Activated naive CD4-positive, alpha-beta T cell treated with anti-CD3 and anti-CD28 coated beads, Interleukin-2, amount 50 U/mL, for 72 hours (primary cell): Measurements from ENCODE around the gene TEC. TPM values are rescaled to one million over a fixed set of nuclear protein-coding genes. Genes with fewer than 3 reads are reported as not detected.
A peak's percentile ranks its signal among the peaks of the same experiment; 100 is the strongest.
"Not testable (repeated sequence)": the region's sequence is repeated elsewhere in the genome, so short reads cannot be mapped to it uniquely, and the experiment has no call there.

ENCODE experiments used
- ATAC-seq, 2 donors: fragments of 150-1000 bp; cut with Tn5 transposase; 2 replicates each; pipeline ENCODE4 v1.10.0; 2021; ENCODE audit warnings: mild to moderate bottlenecking in 2 of 2, moderate library complexity in 2 of 2
- DNase-seq, 2 donors: peaks; one replicate each; pipeline ENCODE4 v3.0.0; 2021 to 2022; ENCODE audit warnings: low spot score in 2 of 2
- H3K27ac Mint-ChIP-seq, 2 donors: one replicate each; pipeline ENCODE4 v1.8.0; 2022; ENCODE audit warnings: mild to moderate bottlenecking in 2 of 2, mixed read lengths in 2 of 2
- H3K36me3 Mint-ChIP-seq, 2 donors: one replicate each; pipeline ENCODE4 v1.8.0; 2022; ENCODE audit warnings: mixed read lengths in 2 of 2
- H3K9me3 Mint-ChIP-seq, 2 donors: one replicate each; pipeline ENCODE4 v1.8.0; 2022; ENCODE audit warnings: mixed read lengths in 2 of 2
- total RNA-seq, 2 donors: library from RNA; stranded (reverse); gene quantifications; one replicate each; pipeline ENCODE4 v1.2.3, GENCODE V29; 2022

The TEC gene
- 1 to 10 TPM; 4.3 to 8.3 TPM for total RNA-seq

DNA sequence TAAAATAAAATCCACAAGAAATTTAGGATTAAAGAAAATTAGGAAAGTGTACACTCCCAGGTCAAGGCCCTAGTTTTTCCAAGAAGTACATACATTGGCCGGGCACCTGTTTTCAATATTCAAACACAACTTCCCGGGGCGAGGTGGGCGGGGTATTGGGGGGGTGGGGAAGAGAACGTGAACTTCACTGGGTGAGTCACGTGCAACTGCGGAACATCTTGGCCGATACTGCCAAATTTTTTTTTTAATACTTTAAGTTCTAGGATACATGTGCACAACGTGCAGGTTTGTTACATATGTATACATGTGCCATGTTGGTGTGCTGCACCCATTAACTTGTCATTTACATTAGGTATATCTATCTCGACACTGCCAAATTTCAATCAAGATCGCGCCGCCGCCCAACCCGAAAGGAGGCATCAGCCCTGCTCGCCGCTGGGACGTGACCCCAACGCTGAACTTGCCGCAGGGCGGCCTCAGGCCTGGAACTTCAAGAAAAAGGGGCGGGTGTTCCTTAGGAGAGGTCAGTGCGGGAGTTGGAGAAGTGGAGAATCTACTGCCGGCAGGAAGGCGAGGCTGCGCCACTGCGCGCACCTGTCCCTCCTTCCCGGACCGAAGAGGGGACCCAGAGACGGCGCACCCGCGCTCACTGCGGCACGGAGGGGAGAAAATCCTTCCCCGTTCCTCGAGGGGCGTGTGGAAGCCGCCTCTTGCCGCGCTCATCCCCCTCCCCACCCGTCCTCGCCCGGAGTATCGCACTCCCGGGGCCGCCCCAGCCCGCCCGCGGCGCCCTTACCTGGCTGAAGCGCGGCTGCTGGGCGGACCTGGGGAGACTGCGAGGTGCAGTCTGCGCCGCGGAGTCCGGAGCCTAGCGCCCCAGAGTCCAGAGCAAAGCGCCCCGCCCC lies at the start of gene TEC:
Gene TEC (minus strand): TSS at position 883 of the 905 bp plus-strand sequence. CDS start 41,224 bp downstream, outside the sequence.
- Mint-ChIP-seq H3K36me3 (peaks cover 0 to 22% of the 10 kb centered on the region in 2 donors), H3K9me3 (peaks cover 0 to 5% of the 10 kb centered on the region in 2 donors), H3K27ac (peak within 1 kb of the TSS; percentile 86 to 89)
- ATAC-seq (peak; percentile 39 to 57), DNase-seq (peak; percentile 60 to 70)

DNA sequence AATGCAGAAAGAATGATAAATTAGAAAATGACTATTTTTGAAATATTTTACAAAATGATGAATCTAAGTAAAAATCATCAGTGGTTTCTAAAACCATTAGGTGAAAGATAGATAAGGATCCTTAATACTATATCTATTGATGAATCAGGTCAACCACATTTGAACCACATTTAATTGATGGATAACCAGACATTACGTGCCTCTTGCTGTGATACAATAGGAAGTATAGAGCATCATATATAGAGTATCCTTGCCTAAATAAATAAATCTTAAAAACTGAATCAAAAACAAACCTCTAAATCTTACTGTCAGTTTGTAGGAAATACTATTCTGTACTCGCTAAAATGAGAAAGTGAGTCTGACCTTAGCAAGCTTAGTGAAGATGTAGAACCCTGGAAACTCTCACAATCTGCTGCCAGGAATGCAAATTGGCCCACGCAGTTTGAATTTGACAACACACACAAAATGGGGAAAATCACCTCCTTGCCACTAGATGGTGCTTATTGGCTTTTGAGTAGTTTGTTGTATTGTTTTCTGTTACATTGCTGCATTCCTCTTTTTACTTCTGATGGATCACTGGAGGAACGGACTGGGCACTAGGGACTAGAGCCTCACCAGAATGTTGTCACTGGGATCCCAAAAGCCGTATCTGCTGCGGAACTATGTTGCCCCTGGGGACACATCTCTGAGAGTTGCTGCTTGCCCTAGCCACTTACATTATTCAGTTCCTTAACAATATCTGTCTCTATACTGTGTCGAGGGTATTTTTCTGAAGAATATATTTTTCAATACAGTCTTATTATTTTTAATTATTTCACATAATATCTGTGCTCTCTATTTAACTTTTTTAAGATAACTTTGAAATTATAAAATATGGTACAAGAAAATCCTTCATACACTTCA lies 46.3 kb upstream of the TEC start:
- H3K27ac Mint-ChIP-seq = no peak overlapping the region
- H3K36me3 Mint-ChIP-seq = peaks cover 0 to 4% of the 10 kb centered on the region in 2 donors
- ATAC-seq (peak; percentile 28 to 57), DNase-seq (peak in 1 of 2 donors; percentile 22)
- no peaks in the 10 kb centered on the region for H3K9me3 Mint-ChIP-seq

DNA sequence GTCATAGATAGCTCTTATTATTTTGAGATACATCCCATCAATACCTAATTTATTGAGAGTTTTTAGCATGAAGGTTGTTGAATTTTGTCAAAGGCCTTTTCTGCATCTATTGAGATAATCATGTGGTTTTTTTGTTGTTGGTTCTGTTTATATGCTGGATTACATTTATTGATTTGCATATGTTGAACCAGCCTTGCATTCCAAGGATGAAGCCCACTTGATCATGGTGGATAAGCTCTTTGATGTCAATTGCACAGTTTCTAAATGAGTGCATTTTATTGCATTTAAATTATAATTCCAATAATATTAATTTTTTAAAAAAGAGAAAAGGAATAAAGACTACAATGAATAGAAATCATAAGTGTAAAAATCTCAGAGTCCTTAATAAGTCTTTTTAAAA lies 45.1 kb upstream of the TEC start:
- H3K9me3 Mint-ChIP-seq, H3K27ac Mint-ChIP-seq, H3K36me3 Mint-ChIP-seq, DNase-seq, ATAC-seq: not testable (repeated sequence)

DNA sequence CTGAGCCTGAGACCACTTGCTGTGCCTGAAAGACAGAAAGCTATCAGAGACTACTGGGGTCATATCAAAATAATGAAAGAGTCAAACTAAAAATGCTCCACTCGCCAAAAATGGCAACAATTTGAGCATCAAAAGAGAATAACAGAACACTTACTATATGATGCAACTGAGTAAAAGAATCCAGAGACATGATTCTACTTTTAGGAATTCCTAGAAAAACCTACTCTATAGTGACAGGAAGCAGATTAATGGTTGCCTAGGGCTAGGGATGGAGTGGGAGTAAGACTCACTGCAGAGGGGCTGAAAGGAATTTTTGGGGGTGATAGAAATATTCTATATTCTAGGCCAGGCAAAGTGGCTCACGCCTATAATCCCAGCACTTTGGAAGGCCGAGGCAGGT lies 42.3 kb upstream of the TEC start:
- no peak overlapping the region for H3K27ac Mint-ChIP-seq
- H3K36me3 Mint-ChIP-seq = peaks cover 0 to 4% of the 10 kb centered on the region in 2 donors
- no peak for DNase-seq
- no peak for ATAC-seq
- no peaks in the 10 kb centered on the region for H3K9me3 Mint-ChIP-seq

DNA sequence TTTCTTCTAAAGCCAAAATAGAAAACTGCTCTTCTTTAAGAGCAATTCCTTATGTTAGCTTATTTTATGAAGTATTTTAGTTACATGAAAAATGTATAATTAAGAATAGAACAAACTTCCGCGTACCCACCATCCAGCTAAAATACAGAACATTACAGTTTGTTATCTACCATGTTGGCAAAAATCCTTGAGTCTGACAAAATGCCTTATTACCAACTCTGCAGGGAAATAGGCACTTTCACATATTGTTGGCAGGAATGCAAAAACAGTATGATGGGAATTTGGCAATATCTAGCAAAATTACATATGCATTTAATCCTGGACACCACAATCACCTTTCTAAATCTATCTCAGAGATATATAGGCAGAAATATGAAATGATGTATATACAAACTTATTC lies 39.3 kb upstream of the TEC start:
- Mint-ChIP-seq H3K9me3 (no peaks in the 10 kb centered on the region), H3K36me3 (no peaks in the 10 kb centered on the region), H3K27ac (no peak overlapping the region)
- no peak for ATAC-seq
- DNase-seq = no peak

DNA sequence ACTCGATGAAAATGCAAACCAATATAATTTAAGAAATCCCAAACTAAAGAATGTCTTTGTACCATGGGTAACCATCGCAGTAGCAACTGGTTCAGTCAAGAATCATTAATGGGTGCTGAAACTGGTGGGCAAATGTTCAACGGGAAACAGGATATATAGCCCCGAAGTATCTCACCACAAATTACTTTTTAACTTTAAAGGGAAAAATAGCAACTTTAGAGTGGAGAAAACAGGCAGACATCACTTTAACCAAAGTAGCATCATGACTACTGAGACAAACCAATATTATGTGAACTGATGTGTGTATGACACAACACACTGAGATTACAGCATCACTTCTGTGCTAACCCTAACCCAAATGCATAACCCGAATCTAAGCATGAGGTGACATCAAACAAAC lies 37.9 kb upstream of the TEC start:
- Mint-ChIP-seq H3K36me3 (no peaks in the 10 kb centered on the region), H3K27ac (no peak overlapping the region), H3K9me3 (no peaks in the 10 kb centered on the region)
- ATAC-seq = no peak
- no peak for DNase-seq

DNA sequence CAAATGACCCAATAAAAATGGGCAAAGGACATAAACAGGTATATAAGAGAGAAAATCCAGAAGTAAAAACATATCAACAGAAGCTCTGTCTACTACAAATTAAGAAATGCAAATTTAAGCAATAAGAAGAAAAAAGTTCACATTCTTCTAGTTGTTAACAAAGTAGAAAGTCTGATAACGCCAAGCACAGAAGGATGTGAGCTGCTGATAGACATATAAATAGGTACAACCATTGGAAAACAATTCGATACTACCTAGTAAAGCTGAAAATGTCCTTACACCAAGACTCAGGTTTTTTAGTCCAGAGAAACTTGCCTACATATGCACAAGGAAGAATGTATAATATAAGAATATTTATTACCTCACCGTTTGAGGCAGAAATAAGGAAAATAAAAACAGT lies 35.9 kb upstream of the TEC start:
- H3K9me3 Mint-ChIP-seq = no peaks in the 10 kb centered on the region
- ATAC-seq (no peak), DNase-seq (no peak)
- H3K27ac Mint-ChIP-seq = no peak overlapping the region
- H3K36me3 Mint-ChIP-seq = no peaks in the 10 kb centered on the region

DNA sequence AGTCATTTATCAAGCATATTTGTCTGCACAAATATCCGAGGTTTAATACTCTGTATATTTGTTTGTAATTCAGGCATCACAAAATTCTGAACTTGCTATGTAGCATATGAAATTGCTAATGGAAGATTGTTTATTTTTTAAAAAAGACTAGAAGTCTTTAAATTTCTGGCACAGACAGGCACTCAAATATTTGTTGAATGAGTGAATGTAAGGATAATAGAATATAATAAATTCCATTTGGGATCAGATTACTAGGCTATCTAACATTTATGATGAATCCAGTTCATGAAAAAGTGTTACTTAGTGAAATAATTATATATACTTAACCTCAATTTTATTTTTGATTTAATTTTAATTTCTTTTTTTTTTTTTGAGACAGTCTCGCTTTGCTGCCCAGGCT lies 30.4 kb upstream of the TEC start:
- no peak overlapping the region for H3K27ac Mint-ChIP-seq
- no peaks in the 10 kb centered on the region for H3K36me3 Mint-ChIP-seq
- ATAC-seq (no peak), DNase-seq (no peak)
- H3K9me3 Mint-ChIP-seq = no peaks in the 10 kb centered on the region

DNA sequence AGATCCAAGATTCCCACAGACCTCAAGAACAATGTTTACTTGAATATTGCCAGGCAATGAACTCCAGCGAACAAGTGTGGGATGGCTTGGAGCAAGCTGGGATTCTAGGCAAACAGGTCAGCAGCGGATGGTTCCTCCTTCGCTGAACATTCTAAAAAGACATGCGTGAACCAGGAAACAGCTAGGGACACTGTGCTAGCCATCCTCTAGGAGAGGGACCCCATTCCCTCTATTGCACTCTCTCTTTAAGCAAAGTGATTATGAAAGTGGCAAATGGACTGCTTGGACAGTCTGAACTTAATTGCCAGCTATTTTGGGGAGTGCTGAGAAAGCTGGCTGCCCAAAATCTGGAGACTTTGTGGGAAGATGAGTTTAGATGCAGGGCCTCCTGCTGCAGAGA lies 29.9 kb upstream of the TEC start:
- Mint-ChIP-seq H3K36me3 (no peaks in the 10 kb centered on the region), H3K9me3 (no peaks in the 10 kb centered on the region), H3K27ac (no peak overlapping the region)
- no peak for DNase-seq
- ATAC-seq = no peak

DNA sequence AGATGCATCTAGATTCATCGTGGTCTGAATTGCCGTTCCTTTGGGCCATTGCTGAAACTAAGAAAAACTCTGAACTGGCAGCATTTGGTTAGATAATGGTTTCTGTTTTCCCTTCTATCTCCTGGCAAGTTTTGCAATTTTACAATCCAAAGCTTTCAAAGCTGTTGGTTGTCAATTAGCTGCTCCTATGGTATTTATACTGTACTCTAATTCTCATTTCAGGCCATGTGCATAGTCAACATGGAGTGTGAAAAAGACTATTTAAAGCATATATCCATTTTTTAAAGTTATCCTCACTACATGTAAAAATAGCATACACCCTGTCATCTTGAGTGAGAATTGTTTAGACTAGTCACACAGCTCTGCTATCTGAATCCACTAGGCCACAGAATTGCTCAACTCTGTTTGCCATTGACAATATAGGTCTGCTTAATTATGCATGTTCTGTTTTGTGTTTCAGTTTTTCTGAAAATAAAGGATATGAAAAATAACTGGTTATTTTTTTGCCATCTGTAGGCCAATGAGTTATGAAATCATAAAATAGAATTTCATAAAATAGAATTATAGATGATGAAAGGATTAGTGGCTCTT lies 27.7 kb upstream of the TEC start:
- Mint-ChIP-seq H3K27ac (no peak overlapping the region), H3K9me3 (no peaks in the 10 kb centered on the region), H3K36me3 (no peaks in the 10 kb centered on the region)
- ATAC-seq (no peak), DNase-seq (no peak)

DNA sequence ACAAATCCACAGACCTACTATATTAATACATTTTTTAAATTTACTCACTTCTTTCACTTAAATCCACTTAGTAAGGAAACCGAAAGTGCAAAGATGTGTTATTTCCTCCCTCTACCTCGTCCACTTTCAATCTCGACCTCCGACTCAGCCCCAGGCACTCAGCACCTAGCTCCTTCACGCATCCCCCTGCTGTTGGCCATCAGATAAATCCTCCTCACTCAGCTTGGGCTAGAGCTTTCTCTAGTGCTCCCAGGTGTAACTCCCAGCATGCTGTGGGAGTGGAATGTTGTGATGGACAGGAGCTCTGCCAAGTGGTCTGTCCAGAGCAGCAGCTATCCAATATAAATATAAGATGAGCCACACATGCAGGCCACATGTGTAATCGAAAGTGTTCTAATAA lies 26.7 kb upstream of the TEC start:
- Mint-ChIP-seq H3K36me3 (no peaks in the 10 kb centered on the region), H3K27ac (no peak overlapping the region), H3K9me3 (no peaks in the 10 kb centered on the region)
- DNase-seq = no peak
- ATAC-seq = peak in 1 of 2 donors; percentile 53

DNA sequence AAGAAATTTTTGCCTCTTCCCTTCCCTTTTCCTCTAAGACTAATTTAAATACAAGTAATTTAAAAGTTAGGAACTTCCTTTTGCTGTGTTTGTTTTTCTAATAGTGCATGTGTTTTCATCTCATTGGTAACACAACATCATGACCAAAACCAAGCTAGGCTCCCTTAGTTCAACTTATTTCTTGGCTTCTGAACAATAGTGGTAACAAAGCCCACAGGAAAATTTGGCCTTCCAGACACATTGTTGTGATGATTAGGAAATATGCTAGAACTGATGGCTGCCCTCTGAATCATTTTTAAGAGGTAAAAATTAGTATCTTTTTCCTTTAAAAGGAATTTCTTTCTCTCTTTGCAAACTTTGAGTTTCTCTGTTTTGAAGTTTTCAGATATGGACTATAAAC lies 25.5 kb upstream of the TEC start:
- Mint-ChIP-seq H3K9me3 (no peaks in the 10 kb centered on the region), H3K36me3 (no peaks in the 10 kb centered on the region), H3K27ac (no peak overlapping the region)
- no peak for DNase-seq
- ATAC-seq = no peak

DNA sequence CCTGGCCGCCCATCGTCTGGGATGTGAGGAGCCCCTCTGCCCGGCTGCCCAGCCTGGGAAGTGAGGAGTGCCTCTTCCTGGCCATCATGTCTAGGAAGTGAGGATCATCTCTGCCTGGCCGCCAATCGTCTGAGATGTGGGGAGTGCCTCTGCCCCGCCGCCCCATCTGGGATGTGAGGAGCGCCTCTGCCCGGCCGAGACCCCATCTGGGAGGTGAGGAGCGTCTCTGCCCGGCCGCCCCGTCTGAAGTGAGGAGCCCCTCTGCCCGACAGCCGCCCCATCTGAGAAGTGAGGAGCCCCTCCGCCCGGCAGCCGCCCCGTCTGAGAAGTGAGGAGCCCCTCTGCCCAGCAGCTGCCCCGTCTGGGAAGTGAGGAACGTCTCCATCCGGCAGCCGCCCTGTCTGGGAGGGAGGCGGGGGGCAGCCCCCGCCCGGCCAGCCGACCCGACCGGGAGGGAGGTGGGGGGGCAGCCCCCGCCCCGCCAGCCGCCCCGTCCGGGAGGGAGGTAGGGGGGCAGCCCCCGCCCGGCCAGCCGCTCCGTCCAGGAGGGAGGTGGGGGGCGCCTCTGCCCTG lies 22.7 kb upstream of the TEC start:
- not testable (repeated sequence) for H3K9me3 Mint-ChIP-seq, H3K36me3 Mint-ChIP-seq, DNase-seq, H3K27ac Mint-ChIP-seq, ATAC-seq

DNA sequence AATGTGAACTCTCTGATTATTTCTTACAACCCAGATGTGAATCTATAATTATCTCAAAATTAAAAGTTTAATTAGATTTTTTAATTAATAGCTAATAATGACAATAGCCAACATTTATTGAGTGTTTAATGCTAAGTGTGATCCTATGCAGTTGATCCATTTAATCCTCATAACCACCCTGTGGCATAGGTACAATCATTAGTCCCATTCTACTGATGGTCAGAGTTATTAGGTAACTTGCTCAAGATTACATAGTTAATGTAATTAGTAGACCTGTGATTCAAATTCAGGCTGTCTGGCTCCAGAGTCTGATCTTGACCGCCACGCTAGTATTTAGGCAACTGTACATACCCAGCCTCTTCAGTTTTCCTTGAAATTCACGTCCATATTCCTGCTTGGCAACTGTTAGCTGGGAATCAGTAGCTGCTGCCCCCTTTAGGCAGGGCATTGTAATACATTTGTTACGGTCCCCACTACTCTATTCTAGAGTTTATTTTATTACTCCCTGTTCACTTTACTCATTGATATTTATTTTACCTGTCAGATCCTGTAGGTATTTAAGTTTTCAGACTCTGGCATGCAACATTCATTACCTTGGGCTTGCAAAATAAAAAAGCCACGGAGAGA lies 20.6 kb upstream of the TEC start:
- peaks cover under 1 to 5% of the 10 kb centered on the region in 2 donors for H3K9me3 Mint-ChIP-seq
- no peak overlapping the region for H3K27ac Mint-ChIP-seq
- DNase-seq (peak in 1 of 2 donors; percentile 22), ATAC-seq (no peak)
- no peaks in the 10 kb centered on the region for H3K36me3 Mint-ChIP-seq

DNA sequence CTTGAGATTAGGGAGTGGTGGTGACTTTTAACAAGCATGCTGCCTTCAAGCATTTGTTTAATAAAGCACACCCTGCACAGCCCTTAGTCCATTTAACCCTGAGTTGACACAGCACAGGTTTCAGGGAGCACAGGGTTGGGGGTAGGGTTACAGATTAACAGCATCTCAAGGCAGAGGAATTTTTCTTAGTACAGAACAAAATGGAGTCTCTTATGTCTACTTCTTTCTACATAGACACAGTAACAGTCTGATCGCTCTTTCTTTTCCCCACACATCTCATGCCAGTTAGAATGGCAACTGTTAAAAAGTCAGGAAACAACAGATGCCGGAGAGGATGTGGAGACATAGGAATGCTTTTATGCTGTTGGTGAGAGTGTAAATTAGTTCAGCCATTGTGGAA lies 16.4 kb upstream of the TEC start:
- not testable (repeated sequence) for ATAC-seq, H3K27ac Mint-ChIP-seq, DNase-seq
- peaks cover 25 to 28% of the 10 kb centered on the region in 2 donors for H3K36me3 Mint-ChIP-seq
- peaks cover 19 to 29% of the 10 kb centered on the region in 2 donors for H3K9me3 Mint-ChIP-seq

DNA sequence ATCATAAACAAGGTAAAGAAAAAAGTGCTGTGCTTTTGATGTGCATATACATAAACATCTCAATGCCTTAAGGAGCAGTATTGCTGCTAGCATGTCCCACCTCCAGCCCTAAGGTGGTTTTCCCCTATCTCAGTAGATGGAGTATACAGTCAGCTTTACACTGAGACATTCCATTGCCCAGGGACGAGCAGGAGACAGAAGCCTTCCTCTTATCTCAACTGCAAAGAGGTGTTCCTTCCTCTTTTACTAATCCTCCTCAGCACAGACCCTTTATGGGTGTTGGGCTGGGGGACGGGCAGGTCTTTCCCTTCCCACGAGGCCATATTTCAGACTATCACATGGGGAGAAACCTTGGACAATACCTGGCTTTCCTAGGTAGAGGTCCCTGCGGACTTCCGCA lies 16.0 kb upstream of the TEC start:
- not testable (repeated sequence) for ATAC-seq, DNase-seq, H3K27ac Mint-ChIP-seq
- Mint-ChIP-seq H3K36me3 (peaks cover 29% of the 10 kb centered on the region in 2 donors), H3K9me3 (peaks cover 20 to 31% of the 10 kb centered on the region in 2 donors)
